Ishikawa (cell line): ENCODE measurements around the gene CRYBA1.

Experiments used
- CEBPB ChIP-seq: IDR thresholded peaks from 2 replicates; pipeline ENCODE4 v1.6.1; 2012
- CREB1 ChIP-seq: IDR thresholded peaks from 2 replicates; pipeline ENCODE4 v1.6.1; 2012; ENCODE audit warnings: low read depth
- EP300 ChIP-seq: IDR thresholded peaks from 2 replicates; pipeline ENCODE4 v1.6.1; 2012; ENCODE audit warnings: borderline replicate concordance
- FOXM1 ChIP-seq: IDR thresholded peaks from 2 replicates; pipeline ENCODE4 v1.6.1; 2012; ENCODE audit warnings: low read depth, borderline replicate concordance
- TAF1 ChIP-seq: IDR thresholded peaks from 2 replicates; pipeline ENCODE4 v1.6.1; 2012; ENCODE audit warnings: low read depth, mild to moderate bottlenecking
- TEAD4 ChIP-seq: IDR thresholded peaks from 2 replicates; pipeline ENCODE4 v1.6.1; 2012
- YY1 ChIP-seq: IDR thresholded peaks from 2 replicates; pipeline ENCODE4 v1.6.1; 2012; ENCODE audit warnings: low read depth
- ZBTB7A ChIP-seq: IDR thresholded peaks from 2 replicates; pipeline ENCODE4 v1.6.1; 2012; ENCODE audit warnings: low read depth
- TF ChIP-seq, protein P1 (sequence below): IDR thresholded peaks from 2 replicates; pipeline ENCODE4 v1.6.1; 2012; ENCODE audit warnings: low read depth, mild to moderate bottlenecking
- TF ChIP-seq, protein P2 (sequence below): IDR thresholded peaks from 2 replicates; pipeline ENCODE4 v1.6.1; 2012

DNA sequence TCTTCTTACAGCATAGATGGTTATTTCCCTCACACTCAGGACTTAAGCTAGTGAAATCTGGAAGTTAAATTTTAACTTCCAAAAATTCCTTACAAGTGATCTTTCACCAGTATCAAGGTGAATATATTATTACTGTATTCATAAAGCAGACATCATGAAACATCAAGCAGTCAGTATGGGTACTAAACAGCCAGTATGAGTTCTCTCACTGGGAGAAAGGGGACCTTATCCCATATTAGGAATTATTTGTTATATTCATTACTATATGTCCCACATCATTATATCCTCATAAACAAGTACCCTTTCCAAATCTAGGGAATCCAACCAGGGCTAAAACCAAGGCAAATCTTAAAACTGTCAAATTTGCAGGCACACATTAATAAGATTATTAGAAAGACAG is 32.0 kb downstream of the CRYBA1 start:
- TF ChIP-seq ZBTB7A = no peak
- TF ChIP-seq, protein P1, sequence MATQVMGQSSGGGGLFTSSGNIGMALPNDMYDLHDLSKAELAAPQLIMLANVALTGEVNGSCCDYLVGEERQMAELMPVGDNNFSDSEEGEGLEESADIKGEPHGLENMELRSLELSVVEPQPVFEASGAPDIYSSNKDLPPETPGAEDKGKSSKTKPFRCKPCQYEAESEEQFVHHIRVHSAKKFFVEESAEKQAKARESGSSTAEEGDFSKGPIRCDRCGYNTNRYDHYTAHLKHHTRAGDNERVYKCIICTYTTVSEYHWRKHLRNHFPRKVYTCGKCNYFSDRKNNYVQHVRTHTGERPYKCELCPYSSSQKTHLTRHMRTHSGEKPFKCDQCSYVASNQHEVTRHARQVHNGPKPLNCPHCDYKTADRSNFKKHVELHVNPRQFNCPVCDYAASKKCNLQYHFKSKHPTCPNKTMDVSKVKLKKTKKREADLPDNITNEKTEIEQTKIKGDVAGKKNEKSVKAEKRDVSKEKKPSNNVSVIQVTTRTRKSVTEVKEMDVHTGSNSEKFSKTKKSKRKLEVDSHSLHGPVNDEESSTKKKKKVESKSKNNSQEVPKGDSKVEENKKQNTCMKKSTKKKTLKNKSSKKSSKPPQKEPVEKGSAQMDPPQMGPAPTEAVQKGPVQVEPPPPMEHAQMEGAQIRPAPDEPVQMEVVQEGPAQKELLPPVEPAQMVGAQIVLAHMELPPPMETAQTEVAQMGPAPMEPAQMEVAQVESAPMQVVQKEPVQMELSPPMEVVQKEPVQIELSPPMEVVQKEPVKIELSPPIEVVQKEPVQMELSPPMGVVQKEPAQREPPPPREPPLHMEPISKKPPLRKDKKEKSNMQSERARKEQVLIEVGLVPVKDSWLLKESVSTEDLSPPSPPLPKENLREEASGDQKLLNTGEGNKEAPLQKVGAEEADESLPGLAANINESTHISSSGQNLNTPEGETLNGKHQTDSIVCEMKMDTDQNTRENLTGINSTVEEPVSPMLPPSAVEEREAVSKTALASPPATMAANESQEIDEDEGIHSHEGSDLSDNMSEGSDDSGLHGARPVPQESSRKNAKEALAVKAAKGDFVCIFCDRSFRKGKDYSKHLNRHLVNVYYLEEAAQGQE = no peak
- TF ChIP-seq CREB1 = no peak
- no peak for TF ChIP-seq CEBPB
- TF ChIP-seq, protein P2, sequence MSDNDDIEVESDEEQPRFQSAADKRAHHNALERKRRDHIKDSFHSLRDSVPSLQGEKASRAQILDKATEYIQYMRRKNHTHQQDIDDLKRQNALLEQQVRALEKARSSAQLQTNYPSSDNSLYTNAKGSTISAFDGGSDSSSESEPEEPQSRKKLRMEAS = no peak
- TF ChIP-seq TAF1 = no peak
- no peak for TF ChIP-seq YY1
- TF ChIP-seq TEAD4 = no peak
- no peak for TF ChIP-seq FOXM1
- no peak for TF ChIP-seq EP300
